IPS-18a (cell line): ENCODE data around the gene NPR3.

Experiments used
- H3K27ac ChIP-seq: one replicate; pipeline ENCODE4 v1.5.1; 2013; ENCODE audit warnings: low read length
- H3K27me3 ChIP-seq: one replicate; pipeline ENCODE4 v1.6.1; 2013; ENCODE audit warnings: mild to moderate bottlenecking, low read length; ENCODE audit not compliant: control insufficient read depth, insufficient read depth
- H3K36me3 ChIP-seq: one replicate; pipeline ENCODE4 v1.6.1; 2013; ENCODE audit warnings: low read depth, low read length; ENCODE audit not compliant: control insufficient read depth
- H3K4me1 ChIP-seq: one replicate; pipeline ENCODE4 v1.6.1; 2013; ENCODE audit warnings: low read depth, low read length; ENCODE audit not compliant: control insufficient read depth
- H3K4me3 ChIP-seq: one replicate; pipeline ENCODE4 v1.5.1; 2013; ENCODE audit warnings: low read length
- H3K9ac ChIP-seq: one replicate; pipeline ENCODE4 v1.6.1; 2013; ENCODE audit warnings: mild to moderate bottlenecking, low read length, moderate library complexity
- H3K9me3 ChIP-seq: one replicate; pipeline ENCODE4 v1.6.1; 2013; ENCODE audit warnings: low read depth, low read length; ENCODE audit not compliant: control insufficient read depth

NPR3 gene

DNA sequence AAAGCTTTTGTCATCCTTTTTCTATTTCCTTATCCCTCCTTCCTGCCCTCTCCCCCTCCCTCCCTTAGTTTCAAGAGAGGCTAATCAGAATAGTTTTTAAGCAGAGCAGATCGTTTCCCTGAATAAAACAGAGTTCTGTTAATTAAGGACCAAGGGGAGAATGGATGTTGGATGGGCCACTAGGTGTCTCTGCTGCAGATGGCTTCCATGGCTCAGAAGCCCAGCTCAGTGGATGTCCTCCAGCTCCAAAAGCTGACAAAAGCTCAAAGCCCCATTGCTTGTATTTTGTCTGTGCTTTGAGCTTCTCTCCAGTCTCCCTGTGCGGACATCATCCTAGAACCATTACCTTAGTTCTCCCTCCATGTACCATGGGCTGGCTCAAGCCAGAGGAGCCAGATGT lies 21.0 kb upstream of the NPR3 start:
- Histone ChIP-seq H3K9ac (no peak overlapping the region), H3K4me3 (no peak overlapping the region), H3K36me3 (no peaks in the 10 kb centered on the region), H3K9me3 (no peaks in the 10 kb centered on the region), H3K27ac (no peak overlapping the region), H3K4me1 (no peaks in the 10 kb centered on the region), H3K27me3 (no peaks in the 10 kb centered on the region)

GRCh38 chr5:32690666-32691065 lies 20.5 kb upstream of the NPR3 start:
- Histone ChIP-seq H3K4me3 (no peak overlapping the region), H3K4me1 (no peaks in the 10 kb centered on the region), H3K9ac (no peak overlapping the region), H3K9me3 (no peaks in the 10 kb centered on the region), H3K27me3 (no peaks in the 10 kb centered on the region), H3K36me3 (no peaks in the 10 kb centered on the region), H3K27ac (no peak overlapping the region)

DNA sequence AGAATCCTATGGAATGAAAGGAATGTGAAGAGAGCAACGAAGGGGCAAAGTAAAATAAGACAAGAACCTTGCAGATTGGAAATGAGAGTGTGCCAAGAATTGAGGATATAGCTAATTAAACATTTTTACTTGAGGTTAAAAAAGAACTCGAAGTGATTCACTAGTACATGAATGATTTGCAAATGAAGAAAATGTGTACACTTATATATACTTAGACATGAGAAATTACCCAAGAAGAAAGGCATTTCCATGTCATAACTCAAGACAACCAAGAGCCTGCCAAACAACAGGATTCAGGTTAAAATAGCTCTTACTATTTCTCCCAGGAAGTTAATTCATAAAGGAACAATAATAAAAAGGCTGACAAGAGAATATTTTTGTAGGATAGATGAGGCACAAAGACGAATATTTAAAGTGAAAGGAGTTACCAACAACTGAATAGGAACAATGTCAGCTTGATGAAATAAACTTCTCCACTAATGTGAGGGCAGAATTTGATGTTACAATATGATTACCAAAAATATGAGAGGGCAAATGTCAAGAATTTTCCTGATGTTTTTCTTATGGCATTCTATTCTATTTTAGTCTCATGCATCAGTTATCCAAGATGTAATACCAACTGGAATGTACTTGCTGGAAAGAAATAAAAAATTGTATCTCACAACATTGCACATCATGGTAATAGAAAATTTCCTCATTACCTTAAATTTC lies 18.9 kb upstream of the NPR3 start:
- no peak overlapping the region for H3K9ac ChIP-seq

GRCh38 chr5:32703957-32704356 lies 7.2 kb upstream of the NPR3 start:
- no peaks in the 10 kb centered on the region for H3K36me3 ChIP-seq
- H3K27ac ChIP-seq = no peak overlapping the region
- no peaks in the 10 kb centered on the region for H3K4me1 ChIP-seq
- H3K9ac ChIP-seq = no peak overlapping the region
- no peaks in the 10 kb centered on the region for H3K9me3 ChIP-seq
- peaks cover 15% of the 10 kb centered on the region for H3K27me3 ChIP-seq
- H3K4me3 ChIP-seq = no peak overlapping the region

More for the DNA sequence above, 18.9 kb upstream of the NPR3 start:
- H3K27ac ChIP-seq = no peak overlapping the region
- H3K4me3 ChIP-seq = no peak overlapping the region
- no peaks in the 10 kb centered on the region for H3K9me3 ChIP-seq
- no peaks in the 10 kb centered on the region for H3K36me3 ChIP-seq
- H3K27me3 ChIP-seq = no peaks in the 10 kb centered on the region
- no peaks in the 10 kb centered on the region for H3K4me1 ChIP-seq

GRCh38 chr5:32707418-32707997 lies 3.6 kb upstream of the NPR3 start:
- Histone ChIP-seq H3K36me3 (no peaks in the 10 kb centered on the region), H3K27ac (no peak overlapping the region), H3K9me3 (no peaks in the 10 kb centered on the region), H3K4me1 (peaks cover 10% of the 10 kb centered on the region), H3K4me3 (no peak overlapping the region), H3K27me3 (peaks cover 51% of the 10 kb centered on the region), H3K9ac (no peak overlapping the region)

- Histone ChIP-seq H3K27me3 (peaks cover 65% of the 10 kb centered on the region), H3K27ac (no peak overlapping the region), H3K36me3 (no peaks in the 10 kb centered on the region), H3K4me1 (peaks cover 18% of the 10 kb centered on the region), H3K9ac (no peak overlapping the region), H3K4me3 (peak overlapping the region; percentile 73), H3K9me3 (no peaks in the 10 kb centered on the region)
These were observed 2.2 kb upstream of the NPR3 start for GRCh38 chr5:32708949-32709348.

GRCh38 chr5:32709750-32710549 lies 1.2 kb upstream of the NPR3 start:
- Histone ChIP-seq H3K9me3 (no peaks in the 10 kb centered on the region), H3K36me3 (no peaks in the 10 kb centered on the region), H3K4me3 (peak overlapping the region; percentile 73), H3K27me3 (peaks cover 75% of the 10 kb centered on the region), H3K9ac (no peak overlapping the region), H3K27ac (no peak overlapping the region), H3K4me1 (peaks cover 18% of the 10 kb centered on the region)

- peaks cover 89% of the 10 kb centered on the region for H3K27me3 ChIP-seq
- no peak overlapping the region for H3K9ac ChIP-seq
- no peak overlapping the region for H3K27ac ChIP-seq
- no peak overlapping the region for H3K4me3 ChIP-seq
- no peaks in the 10 kb centered on the region for H3K9me3 ChIP-seq
- no peaks in the 10 kb centered on the region for H3K36me3 ChIP-seq
- peaks cover 18% of the 10 kb centered on the region for H3K4me1 ChIP-seq
These were observed 200 bp downstream of the NPR3 start for GRCh38 chr5:32711362-32711680.

DNA sequence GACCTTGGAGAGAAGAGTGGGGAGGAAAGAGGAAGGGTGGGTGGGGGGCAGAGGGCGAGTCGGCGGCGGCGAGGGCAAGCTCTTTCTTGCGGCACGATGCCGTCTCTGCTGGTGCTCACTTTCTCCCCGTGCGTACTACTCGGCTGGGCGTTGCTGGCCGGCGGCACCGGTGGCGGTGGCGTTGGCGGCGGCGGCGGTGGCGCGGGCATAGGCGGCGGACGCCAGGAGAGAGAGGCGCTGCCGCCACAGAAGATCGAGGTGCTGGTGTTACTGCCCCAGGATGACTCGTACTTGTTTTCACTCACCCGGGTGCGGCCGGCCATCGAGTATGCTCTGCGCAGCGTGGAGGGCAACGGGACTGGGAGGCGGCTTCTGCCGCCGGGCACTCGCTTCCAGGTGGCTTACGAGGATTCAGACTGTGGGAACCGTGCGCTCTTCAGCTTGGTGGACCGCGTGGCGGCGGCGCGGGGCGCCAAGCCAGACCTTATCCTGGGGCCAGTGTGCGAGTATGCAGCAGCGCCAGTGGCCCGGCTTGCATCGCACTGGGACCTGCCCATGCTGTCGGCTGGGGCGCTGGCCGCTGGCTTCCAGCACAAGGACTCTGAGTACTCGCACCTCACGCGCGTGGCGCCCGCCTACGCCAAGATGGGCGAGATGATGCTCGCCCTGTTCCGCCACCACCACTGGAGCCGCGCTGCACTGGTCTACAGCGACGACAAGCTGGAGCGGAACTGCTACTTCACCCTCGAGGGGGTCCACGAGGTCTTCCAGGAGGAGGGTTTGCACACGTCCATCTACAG lies 760 bp downstream of the NPR3 start:
- no peak overlapping the region for H3K27ac ChIP-seq
- peaks cover 91% of the 10 kb centered on the region for H3K27me3 ChIP-seq
- peak overlapping the region; percentile 29 for H3K4me3 ChIP-seq

DNA sequence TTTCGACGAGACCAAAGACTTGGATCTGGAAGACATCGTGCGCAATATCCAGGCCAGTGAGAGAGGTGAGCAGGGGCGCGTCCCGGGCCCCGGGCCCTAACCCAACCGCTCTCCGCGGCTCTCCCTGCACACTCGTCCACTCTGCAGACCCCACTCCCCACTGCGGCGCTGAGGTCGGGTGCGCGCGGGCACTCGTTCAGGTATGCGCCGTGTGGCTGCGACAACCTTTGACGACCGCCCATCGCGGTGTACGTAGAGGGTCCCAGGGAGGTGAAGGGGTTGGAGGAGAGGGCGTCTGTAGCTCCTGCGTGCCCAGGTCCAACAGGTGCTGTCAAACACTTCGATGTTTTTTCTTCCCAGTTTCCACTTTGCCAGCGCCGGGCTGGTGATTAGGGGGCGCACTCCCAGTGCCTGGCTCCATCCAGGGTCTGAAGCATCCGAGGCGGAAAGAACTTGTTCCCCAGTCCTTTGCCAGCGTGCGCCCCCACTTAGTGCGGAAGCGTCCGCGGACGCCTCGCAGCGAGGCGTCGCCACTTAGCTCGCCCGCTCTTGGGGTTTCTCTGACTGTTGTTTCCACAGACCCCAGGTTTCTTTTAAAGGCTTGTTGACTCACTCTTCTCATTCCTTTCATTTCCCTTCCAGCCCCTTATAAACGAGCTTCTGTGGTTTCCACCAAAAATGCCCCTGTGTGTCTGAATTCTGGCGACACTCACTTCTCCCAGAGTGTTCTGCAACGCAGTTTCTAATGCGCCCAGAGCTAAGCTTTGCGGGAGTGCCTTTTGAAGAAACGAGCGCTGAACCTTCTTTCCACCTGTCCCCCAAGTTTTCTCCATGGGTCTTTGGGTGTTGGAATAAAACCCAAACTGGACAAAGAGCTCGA lies 1.6 kb downstream of the NPR3 start:
- H3K9me3 ChIP-seq = no peaks in the 10 kb centered on the region
- peaks cover 88% of the 10 kb centered on the region for H3K27me3 ChIP-seq
- H3K4me3 ChIP-seq = peak overlapping the region; percentile 29
- H3K36me3 ChIP-seq = no peaks in the 10 kb centered on the region
- peaks cover 18% of the 10 kb centered on the region for H3K4me1 ChIP-seq
- no peak overlapping the region for H3K9ac ChIP-seq
- H3K27ac ChIP-seq = no peak overlapping the region

More for the DNA sequence above, 760 bp downstream of the NPR3 start:
- H3K36me3 ChIP-seq = no peaks in the 10 kb centered on the region
- H3K9ac ChIP-seq = no peak overlapping the region
- H3K4me1 ChIP-seq = peaks cover 18% of the 10 kb centered on the region
- no peaks in the 10 kb centered on the region for H3K9me3 ChIP-seq
